Body of pancreas (tissue), 4 donors: Measurements from ENCODE around the gene RCAN3. TPM values are rescaled to one million over a fixed set of nuclear protein-coding genes. Genes with fewer than 3 reads are reported as not detected.
A peak's percentile ranks its signal among the peaks of the same experiment; 100 is the strongest.

Experiments used
- ATAC-seq: fragments of 150-250 bp; one replicate; pipeline ENCODE4 v1.9.1; 2016
- DNase-seq, 4 donors: peaks; one replicate each; pipeline ENCODE4 v3.0.0-alpha.2; 2019
- H3K27ac ChIP-seq, 4 donors: fragments of 200-600 bp; sonication (generic); 1 replicate in 3 of 4; 2 replicates in 1 of 4; pipeline versions ENCODE4 v1.5.1 to v1.6.1; 2016 to 2019; ENCODE audit warnings: mild to moderate bottlenecking in 1 of 4, mixed read lengths in 1 of 4, moderate library complexity in 1 of 4
- H3K27me3 ChIP-seq, 2 donors: fragments of 200-600 bp; sonication (generic); one replicate each; pipeline ENCODE4 v1.6.0; 2016; ENCODE audit warnings: mild to moderate bottlenecking in 1 of 2
- H3K36me3 ChIP-seq, 2 donors: fragments of 200-600 bp; sonication (generic); replicated peaks in 1 of 2; 2 replicates each; pipeline ENCODE4 v1.5.1; 2016; ENCODE audit warnings: low read depth in 2 of 2; ENCODE audit not compliant: insufficient read depth in 1 of 2
- H3K4me1 ChIP-seq: fragments of 200-600 bp; sonication (generic); one replicate; pipeline ENCODE4 v1.6.0; 2016
- H3K4me3 ChIP-seq, 2 donors: fragments of 200-600 bp; sonication (generic); 1 replicate in 1 of 2; 2 replicates in 1 of 2; pipeline ENCODE4 v1.5.1; 2016 to 2019
- H3K9me3 ChIP-seq, 3 donors: fragments of 200-600 bp; sonication (generic); 1 replicate in 2 of 3; 2 replicates in 1 of 3; pipeline ENCODE4 v1.5.1; 2016
- CTCF ChIP-seq, 7 experiments: fragments of 450-650 bp in 4 of 7; fragments of 200-600 bp in 3 of 7; sonication (generic) in 3 of 7; IDR thresholded peaks; one replicate each; pipeline ENCODE4 v1.5.1; 2016 to 2019; ENCODE audit warnings: antibody characterized with exemption in 7 of 7
- POLR2A ChIP-seq, 3 donors: fragments of 450-650 bp; IDR thresholded peaks; one replicate each; pipeline ENCODE4 v1.6.1; 2016; ENCODE audit warnings: antibody characterized with exemption in 3 of 3, mild to moderate bottlenecking in 2 of 3
- WGBS, 2 donors: methylation state at CpG; one replicate each; pipeline ENCODE4 v1.1.5; 2017; 5-methylcytosine and 5-hydroxymethylcytosine counted together
- intact Hi-C: fragments of 100-400 bp; cut with DNase I; formaldehyde crosslinking; loops from one replicate; pipeline ENCODE4 v1.15.1; 2023
- total RNA-seq, 2 donors: library from RNA; depleted of rRNA; stranded (reverse); fragments of >200 nt; gene quantifications; one replicate each; pipeline ENCODE4 v1.1.0, GENCODE V29; 2016

Gene RCAN3
- total RNA-seq, 2 donors from 2014 or later: 14.0 to 32.3 TPM

- peak in 2 of 4 donors; percentile 32 to 33 for DNase-seq
- intact Hi-C loops: no loop called here
- peaks cover 45% of the 10 kb centered on the region for H3K4me1 ChIP-seq
These were observed 569 bp downstream of the RCAN3 start for GRCh38 chr1:24503059-24503751.

GRCh38 chr1:24503870-24504523, 1.4 kb downstream of the RCAN3 start:
- H3K36me3 ChIP-seq: no peaks in the 10 kb centered on the region
- DNase-seq: peak in 1 of 4 donors; percentile 19
- no peaks in the 10 kb centered on the region for H3K27me3 ChIP-seq
- peaks cover 53% of the 10 kb centered on the region for H3K4me1 ChIP-seq
- peak overlapping the region; percentile 30 to 95 (median 94) for H3K27ac ChIP-seq
- no peak overlapping the region for H3K4me3 ChIP-seq
- TF ChIP-seq CTCF (IDR thresholded peaks at IDR 0.05): no peak
- no peak for TF ChIP-seq POLR2A (IDR thresholded peaks at IDR 0.05)
- no peak for ATAC-seq
- intact Hi-C loops: no loop called here
- WGBS, 2 donors: 35 to 36% methylated on average over 7 of the region's 7 CpGs
- no peaks in the 10 kb centered on the region for H3K9me3 ChIP-seq

More at GRCh38 chr1:24503059-24503751, 569 bp downstream of the RCAN3 start:
- Histone ChIP-seq H3K27ac (peak overlapping the region; percentile 91 to 95 (median 94)), H3K4me3 (peak overlapping the region; percentile 6 to 65), H3K9me3 (no peaks in the 10 kb centered on the region), H3K27me3 (no peaks in the 10 kb centered on the region), H3K36me3 (no peaks in the 10 kb centered on the region)
- 1 to 2% methylated on average over 35 to 42 of the region's 53 CpGs for WGBS, 2 donors
- TF ChIP-seq POLR2A (IDR thresholded peaks at IDR 0.05): no peak
- no peak for TF ChIP-seq CTCF (IDR thresholded peaks at IDR 0.05)
- peak; percentile 49 for ATAC-seq

GRCh38 chr1:24504560-24504959, 1.9 kb downstream of the RCAN3 start:
- DNase-seq (no peak), ATAC-seq (no peak)
- Histone ChIP-seq H3K27ac (peak overlapping the region; percentile 30 to 95 (median 94)), H3K27me3 (no peaks in the 10 kb centered on the region), H3K4me3 (no peak overlapping the region), H3K4me1 (peaks cover 53% of the 10 kb centered on the region), H3K36me3 (no peaks in the 10 kb centered on the region), H3K9me3 (no peaks in the 10 kb centered on the region)
- 48 to 56% methylated on average over 4 of the region's 4 CpGs for WGBS, 2 donors
- intact Hi-C loops: no loop called here
- TF ChIP-seq POLR2A (IDR thresholded peaks at IDR 0.05) (no peak), CTCF (IDR thresholded peaks at IDR 0.05) (no peak)

- H3K27ac ChIP-seq: peak overlapping the region; percentile 25 to 75 (median 56)
- TF ChIP-seq POLR2A (IDR thresholded peaks at IDR 0.05): no peak
- TF ChIP-seq CTCF (IDR thresholded peaks at IDR 0.05): no peak
These were observed 3.2 kb downstream of the RCAN3 start for GRCh38 chr1:24505816-24506215.

More at GRCh38 chr1:24505816-24506215, 3.2 kb downstream of the RCAN3 start:
- Histone ChIP-seq H3K9me3 (no peaks in the 10 kb centered on the region), H3K27me3 (no peaks in the 10 kb centered on the region), H3K4me1 (peaks cover 53% of the 10 kb centered on the region), H3K4me3 (no peak overlapping the region), H3K36me3 (no peaks in the 10 kb centered on the region)
- ATAC-seq (no peak), DNase-seq (peak in 1 of 4 donors; percentile 12)
- WGBS, 2 donors: 40 to 48% methylated on average over 4 of the region's 4 CpGs
- intact Hi-C loops: no loop called here
